Measurements from ENCODE around the gene RNF13.

RNF13 gene

GRCh38 chr3:149812606-149813366 lies at the start of gene RNF13:
Gene RNF13, plus strand, starts transcription at chr3:149813215. Its CDS starts 32,812 bp downstream, at chr3:149846027.
- no peak for TF ChIP-seq CTCF (IDR thresholded peaks at IDR 0.05; ENCODE audit: poor library complexity, severe bottlenecking)
- ATAC-seq (ENCODE audit: low read depth) (peak; percentile 86), DNase-seq (ENCODE audit: low spot score) (peak; percentile 91)
- Histone ChIP-seq H3K27ac (ENCODE audit: poor library complexity, severe bottlenecking) (peak within 1 kb of the TSS; percentile 91), H3K36me3 (ENCODE audit: low read depth) (no peaks in the 10 kb centered on the region), H3K27me3 (ENCODE audit: insufficient read depth, poor library complexity, severe bottlenecking) (no peaks in the 10 kb centered on the region), H3K4me3 (ENCODE audit: severe bottlenecking) (peak within 1 kb of the TSS; percentile 86), H3K9me3 (ENCODE audit: severe bottlenecking) (no peaks in the 10 kb centered on the region), H3K4me1 (ENCODE audit: insufficient read depth, poor library complexity, severe bottlenecking) (peaks cover 50% of the 10 kb centered on the region)

- no peak for TF ChIP-seq CTCF (IDR thresholded peaks at IDR 0.05; ENCODE audit: poor library complexity, severe bottlenecking)
- Histone ChIP-seq H3K27ac (ENCODE audit: poor library complexity, severe bottlenecking) (no peak overlapping the region), H3K36me3 (ENCODE audit: low read depth) (no peaks in the 10 kb centered on the region; the same call in 1 of the 2 replicates), H3K4me3 (ENCODE audit: severe bottlenecking) (no peak overlapping the region), H3K27me3 (ENCODE audit: insufficient read depth, poor library complexity, severe bottlenecking) (no peaks in the 10 kb centered on the region), H3K9me3 (ENCODE audit: severe bottlenecking) (no peaks in the 10 kb centered on the region), H3K4me1 (ENCODE audit: insufficient read depth, poor library complexity, severe bottlenecking) (no peaks in the 10 kb centered on the region)
- no peak for DNase-seq (ENCODE audit: low spot score)
- peak; percentile 23; the same call in 1 of the 3 replicates for ATAC-seq (ENCODE audit: low read depth)
Observed at GRCh38 chr3:149763565-149764195, 49.3 kb upstream of the RNF13 start.

GRCh38 chr3:149764302-149764701 lies 48.7 kb upstream of the RNF13 start:
- Histone ChIP-seq H3K36me3 (ENCODE audit: low read depth) (no peaks in the 10 kb centered on the region; the same call in 1 of the 2 replicates), H3K27me3 (ENCODE audit: insufficient read depth, poor library complexity, severe bottlenecking) (no peaks in the 10 kb centered on the region), H3K27ac (ENCODE audit: poor library complexity, severe bottlenecking) (no peak overlapping the region), H3K4me3 (ENCODE audit: severe bottlenecking) (no peak overlapping the region), H3K9me3 (ENCODE audit: severe bottlenecking) (no peaks in the 10 kb centered on the region), H3K4me1 (ENCODE audit: insufficient read depth, poor library complexity, severe bottlenecking) (no peaks in the 10 kb centered on the region)
- no peak for DNase-seq (ENCODE audit: low spot score)
- no peak for ATAC-seq (ENCODE audit: low read depth)
- TF ChIP-seq CTCF (IDR thresholded peaks at IDR 0.05; ENCODE audit: poor library complexity, severe bottlenecking), result no peak

- no peak for DNase-seq (ENCODE audit: low spot score)
- Histone ChIP-seq H3K9me3 (ENCODE audit: severe bottlenecking) (no peaks in the 10 kb centered on the region), H3K4me3 (ENCODE audit: severe bottlenecking) (no peak overlapping the region), H3K27ac (ENCODE audit: poor library complexity, severe bottlenecking) (no peak overlapping the region), H3K27me3 (ENCODE audit: insufficient read depth, poor library complexity, severe bottlenecking) (no peaks in the 10 kb centered on the region), H3K4me1 (ENCODE audit: insufficient read depth, poor library complexity, severe bottlenecking) (no peaks in the 10 kb centered on the region), H3K36me3 (ENCODE audit: low read depth) (no peaks in the 10 kb centered on the region; the same call in 1 of the 2 replicates)
- TF ChIP-seq CTCF (IDR thresholded peaks at IDR 0.05; ENCODE audit: poor library complexity, severe bottlenecking), result peak; percentile 79
- ATAC-seq (ENCODE audit: low read depth), result peak; percentile 57; the same call in 2 of the 3 replicates
Observed at GRCh38 chr3:149765762-149766334, 47.2 kb upstream of the RNF13 start.

Data from RWPE2 (cell line).